Epithelial cell of prostate (primary cell): Measurements from ENCODE around the gene SAA4.
A peak's percentile ranks its signal among the peaks of the same experiment; 100 is the strongest.
"Not testable (repeated sequence)": the region's sequence is repeated elsewhere in the genome, so short reads cannot be mapped to it uniquely, and the experiment has no call there.

ENCODE experiments used
- DNase-seq: peaks from one replicate; pipeline ENCODE4 v3.0.0-alpha.2; 2011; ENCODE audit warnings: low read depth, low spot score
- H3K27ac ChIP-seq: fragments of 450-650 bp; 2 replicates; pipeline ENCODE4 v1.5.1; 2017; ENCODE audit warnings: mild to moderate bottlenecking

SAA4 gene

GRCh38 chr11:18236664-18237356 is at the start of gene SAA4:
SAA4 (minus strand) TSS chr11:18236802; CDS start chr11:18235926, 876 bp downstream.
- H3K27ac ChIP-seq: no peak within 1 kb of the TSS
- DNase-seq: no peak

GRCh38 chr11:18285841-18286240 is 49.2 kb upstream of the SAA4 start:
- no peak overlapping the region for H3K27ac ChIP-seq
- no peak for DNase-seq

GRCh38 chr11:18282626-18283025 is 46.0 kb upstream of the SAA4 start:
- H3K27ac ChIP-seq: no peak overlapping the region
- DNase-seq: no peak

GRCh38 chr11:18280438-18281045 is 43.9 kb upstream of the SAA4 start:
- no peak overlapping the region for H3K27ac ChIP-seq
- DNase-seq: no peak

GRCh38 chr11:18277565-18278271 is 41.1 kb upstream of the SAA4 start:
- H3K27ac ChIP-seq: no peak overlapping the region
- DNase-seq: no peak

- H3K27ac ChIP-seq: no peak overlapping the region
- DNase-seq: no peak
Measured at GRCh38 chr11:18271206-18271605, 34.6 kb upstream of the SAA4 start.

GRCh38 chr11:18270102-18270501 is 33.5 kb upstream of the SAA4 start:
- H3K27ac ChIP-seq: no peak overlapping the region
- DNase-seq: no peak

- not testable (repeated sequence) for H3K27ac ChIP-seq, DNase-seq
Measured at GRCh38 chr11:18269252-18269651, 32.6 kb upstream of the SAA4 start.

GRCh38 chr11:18267335-18268133 is 30.9 kb upstream of the SAA4 start:
- not testable (repeated sequence) for DNase-seq, H3K27ac ChIP-seq

GRCh38 chr11:18265949-18266348 is 29.3 kb upstream of the SAA4 start, which contains the start of gene SAA1:
SAA1 (plus strand) TSS chr11:18266264; CDS start chr11:18266888, 624 bp downstream.
- no peak within 1 kb of the TSS for H3K27ac ChIP-seq
- DNase-seq: no peak

- no peak overlapping the region for H3K27ac ChIP-seq
- DNase-seq: no peak
Measured at GRCh38 chr11:18264677-18265555, 28.3 kb upstream of the SAA4 start.

- no peak overlapping the region for H3K27ac ChIP-seq
- no peak for DNase-seq
Measured at GRCh38 chr11:18264035-18264434, 27.4 kb upstream of the SAA4 start.

GRCh38 chr11:18262681-18263350 is 26.2 kb upstream of the SAA4 start:
- H3K27ac ChIP-seq, DNase-seq: not testable (repeated sequence)

- DNase-seq: no peak
- H3K27ac ChIP-seq: no peak overlapping the region
Measured at GRCh38 chr11:18261721-18262120, 25.1 kb upstream of the SAA4 start.

- H3K27ac ChIP-seq: no peak overlapping the region
- no peak for DNase-seq
Measured at GRCh38 chr11:18259259-18259658, 22.7 kb upstream of the SAA4 start.

GRCh38 chr11:18254781-18255361 is 18.3 kb upstream of the SAA4 start:
- no peak overlapping the region for H3K27ac ChIP-seq
- DNase-seq: no peak

- no peak for DNase-seq
- no peak overlapping the region for H3K27ac ChIP-seq
Measured at GRCh38 chr11:18253778-18254338, 17.3 kb upstream of the SAA4 start.

- H3K27ac ChIP-seq: no peak overlapping the region
- peak; percentile 54 for DNase-seq
Measured at GRCh38 chr11:18253233-18253632, 16.6 kb upstream of the SAA4 start.
